HG02642 (cell line): Measurements from ENCODE around the gene RMRP.
A peak's percentile ranks its signal among the peaks of the same experiment; 100 is the strongest.
"Not testable (repeated sequence)": the region's sequence is repeated elsewhere in the genome, so short reads cannot be mapped to it uniquely, and the experiment has no call there.

Experiments
- ATAC-seq: cut with Tn5 transposase; IDR thresholded peaks from one replicate; pipeline ENCODE4 v1.9.1; 2021; ENCODE audit warnings: mild to moderate bottlenecking; ENCODE audit not compliant: unreplicated experiment, poor library complexity

RMRP gene

GRCh38 chr9:35649431-35650340 lies 8.1 kb downstream of the RMRP start:
- no peak for ATAC-seq

DNA sequence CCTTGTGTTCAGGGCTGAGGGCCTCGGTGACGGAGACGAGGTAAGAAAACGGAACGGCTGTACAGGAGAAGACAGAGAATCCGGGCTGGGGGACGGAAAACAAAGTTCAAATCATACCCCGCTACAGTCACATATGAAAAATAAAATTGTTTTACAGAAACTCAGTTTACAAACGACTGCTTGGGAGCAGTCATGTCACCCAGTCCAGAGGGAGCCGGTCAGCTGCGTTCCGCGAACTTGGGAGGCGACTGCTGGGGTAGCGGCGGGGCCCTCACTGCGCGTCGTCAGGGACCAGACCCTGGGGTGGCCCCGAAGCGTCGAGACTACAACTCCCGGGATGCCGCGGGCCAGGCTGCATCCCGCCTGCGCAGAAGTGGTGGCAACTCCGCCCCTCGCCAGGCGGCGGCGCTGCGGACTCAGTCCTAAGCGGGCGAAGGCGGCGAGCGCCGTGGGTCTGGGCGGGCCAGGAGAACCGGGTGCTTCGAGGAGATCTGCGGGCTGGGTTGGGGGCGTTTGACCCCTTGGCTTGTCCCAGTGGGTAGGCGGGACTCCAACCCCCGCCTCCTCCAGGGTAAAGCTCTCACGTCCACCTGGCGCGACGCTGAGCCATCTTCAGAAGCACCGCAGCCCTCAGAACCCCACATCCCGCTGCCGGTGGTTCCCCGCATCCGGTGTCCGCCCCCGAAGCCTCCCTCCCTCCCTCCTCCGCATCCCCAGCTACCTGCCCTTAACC lies 11.1 kb downstream of the RMRP start:
- ATAC-seq: peak; percentile 88

- no peak for ATAC-seq
Measured at GRCh38 chr9:35646153-35646532, 11.7 kb downstream of the RMRP start.

GRCh38 chr9:35645736-35646135 lies 12.1 kb downstream of the RMRP start:
- not testable (repeated sequence) for ATAC-seq

- ATAC-seq: no peak
Measured at GRCh38 chr9:35643046-35643445, 14.8 kb downstream of the RMRP start.

DNA sequence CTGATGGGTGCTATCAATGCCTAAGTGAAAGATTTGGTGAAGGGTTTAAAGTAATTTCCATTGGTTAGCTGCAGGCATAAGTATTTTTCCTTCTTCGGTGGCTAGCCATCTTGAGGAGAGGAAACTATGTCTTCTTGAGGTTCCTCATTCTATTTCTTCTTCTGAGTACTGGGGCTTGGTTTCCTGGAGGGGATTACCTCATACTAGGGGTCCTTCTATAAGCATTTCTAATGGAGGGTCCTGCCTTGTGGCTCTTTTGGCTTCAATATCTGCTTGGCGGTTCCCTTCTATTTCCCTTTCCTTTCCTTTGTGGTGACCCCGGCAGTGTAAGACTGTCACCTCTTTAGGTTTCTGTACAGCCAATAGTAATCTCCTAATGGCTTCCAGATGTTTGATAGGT lies 16.3 kb downstream of the RMRP start:
- not testable (repeated sequence) for ATAC-seq

- not testable (repeated sequence) for ATAC-seq
Measured at GRCh38 chr9:35640431-35640830, 17.4 kb downstream of the RMRP start.

GRCh38 chr9:35639631-35640030 lies 18.2 kb downstream of the RMRP start:
- ATAC-seq: no peak

DNA sequence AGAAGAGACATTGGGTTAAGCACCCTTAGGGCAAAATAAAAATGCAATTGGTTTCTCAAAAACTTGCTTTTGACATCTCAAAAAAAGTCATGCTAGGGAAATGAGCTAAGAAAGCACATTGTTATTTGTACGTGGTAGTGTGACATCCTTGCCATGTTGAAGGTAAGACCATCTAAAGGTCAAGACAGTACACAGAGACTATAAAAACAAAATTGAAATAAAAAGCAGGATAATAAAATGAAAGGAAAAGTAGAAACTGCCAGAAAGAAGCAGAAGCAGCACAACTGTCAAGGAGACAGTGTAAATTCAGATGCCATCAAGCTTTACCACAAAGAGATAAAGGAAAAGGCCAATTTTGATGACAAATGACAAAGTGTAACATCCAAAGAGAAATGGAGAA lies 18.6 kb downstream of the RMRP start:
- ATAC-seq: not testable (repeated sequence)

DNA sequence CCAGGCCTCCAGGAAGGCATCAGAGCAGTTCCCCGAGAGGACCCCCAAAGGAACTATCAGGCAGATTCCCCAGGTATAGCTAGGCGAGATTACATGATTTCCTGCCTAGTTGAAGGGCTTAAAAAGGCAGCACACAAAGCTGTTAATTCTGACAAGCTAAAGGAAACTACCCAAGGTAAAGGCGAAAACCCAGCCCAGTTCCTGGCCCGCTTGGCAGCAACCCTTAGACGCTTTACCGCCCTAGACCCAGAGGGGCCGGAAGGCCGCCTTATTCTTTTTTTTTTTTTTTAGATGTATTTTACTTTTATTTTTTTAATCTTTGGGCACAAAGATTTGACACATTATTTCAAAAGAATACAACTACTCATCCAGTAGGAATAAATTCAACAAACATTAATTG lies 19.1 kb downstream of the RMRP start:
- ATAC-seq: not testable (repeated sequence)

DNA sequence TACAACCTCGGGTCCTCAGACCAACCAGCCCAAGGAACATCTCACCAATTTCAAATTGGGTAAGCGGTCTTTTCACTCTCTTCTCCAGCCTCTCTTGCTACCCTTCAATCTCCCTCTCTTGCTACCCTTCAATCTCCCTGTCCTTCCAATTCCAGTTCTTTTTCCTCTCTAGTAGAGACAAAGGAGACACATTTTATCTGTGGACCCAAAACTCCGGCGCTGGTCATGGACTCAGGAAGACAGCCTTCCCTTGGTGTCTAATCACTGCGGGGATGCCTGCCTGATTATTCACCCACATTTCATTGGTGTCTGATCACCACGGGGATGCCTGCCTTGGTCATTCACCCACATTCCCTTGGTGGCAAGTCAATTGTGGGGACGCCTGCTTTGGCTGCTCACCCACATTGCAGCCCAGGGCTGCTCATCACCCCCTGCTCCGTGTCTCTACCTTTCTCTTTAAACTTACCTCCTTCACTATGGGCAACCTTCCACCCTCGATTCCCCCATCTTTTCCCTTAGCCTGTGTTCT lies 20.3 kb downstream of the RMRP start:
- not testable (repeated sequence) for ATAC-seq

GRCh38 chr9:35636877-35637246 lies 21.0 kb downstream of the RMRP start:
- ATAC-seq: not testable (repeated sequence)

DNA sequence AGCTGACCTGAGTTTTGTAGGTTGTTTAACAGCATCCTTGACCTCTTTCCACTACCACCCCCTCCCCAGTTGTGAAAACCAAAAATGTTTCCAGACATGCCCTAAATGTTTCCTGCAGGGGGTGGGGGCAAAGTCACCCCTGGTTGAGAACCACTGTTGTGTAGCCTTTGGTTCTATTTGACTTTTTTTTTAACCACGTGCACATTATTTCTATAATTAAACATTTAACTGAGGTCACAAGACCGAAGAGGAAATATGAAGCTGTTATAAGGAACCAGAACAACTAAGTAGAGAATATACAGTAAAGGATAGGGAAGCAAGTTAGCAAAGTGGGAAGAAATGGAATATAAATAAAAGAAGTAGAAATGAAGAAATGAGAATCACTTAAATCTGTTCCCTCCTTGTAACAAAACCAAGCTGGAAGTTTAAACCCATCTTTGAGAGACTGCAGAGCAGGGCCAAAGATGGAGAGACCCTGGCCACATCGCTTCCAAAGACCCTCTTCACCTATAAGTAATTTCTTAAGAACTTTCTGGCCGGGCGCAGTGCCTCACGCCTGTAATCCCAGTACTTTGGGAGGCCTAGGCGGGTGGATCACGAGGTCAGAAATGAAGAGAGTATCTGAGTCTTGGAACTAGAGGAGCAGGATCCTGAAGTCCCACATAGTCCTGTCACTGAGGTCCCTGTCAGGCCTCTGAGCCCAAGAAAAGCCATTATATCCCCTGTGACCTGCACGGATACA lies 21.5 kb downstream of the RMRP start:
- no peak for ATAC-seq

DNA sequence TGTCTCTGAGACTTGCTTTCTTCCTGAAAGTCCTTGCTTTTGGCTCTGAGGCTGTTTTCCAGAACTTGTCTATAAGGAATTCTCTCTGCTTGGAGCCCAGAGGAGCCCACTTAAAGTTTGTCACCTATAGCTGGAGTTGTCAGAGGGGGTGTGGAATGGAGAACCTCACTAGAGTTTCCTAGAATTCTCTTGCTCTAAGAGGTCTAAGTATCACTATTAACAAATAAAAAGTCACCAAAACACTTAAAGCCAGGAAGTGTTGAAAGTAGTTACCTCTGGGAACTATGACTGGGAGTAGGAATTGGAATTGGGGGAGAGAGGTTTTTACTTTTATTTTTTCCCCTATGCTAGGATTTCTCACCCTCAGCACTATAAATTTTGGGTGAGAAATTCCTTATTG lies 22.1 kb downstream of the RMRP start:
- ATAC-seq: no peak

GRCh38 chr9:35629597-35629996 lies 28.2 kb downstream of the RMRP start:
- ATAC-seq: no peak

- ATAC-seq: no peak
Measured at GRCh38 chr9:35628389-35628991, 29.3 kb downstream of the RMRP start.

DNA sequence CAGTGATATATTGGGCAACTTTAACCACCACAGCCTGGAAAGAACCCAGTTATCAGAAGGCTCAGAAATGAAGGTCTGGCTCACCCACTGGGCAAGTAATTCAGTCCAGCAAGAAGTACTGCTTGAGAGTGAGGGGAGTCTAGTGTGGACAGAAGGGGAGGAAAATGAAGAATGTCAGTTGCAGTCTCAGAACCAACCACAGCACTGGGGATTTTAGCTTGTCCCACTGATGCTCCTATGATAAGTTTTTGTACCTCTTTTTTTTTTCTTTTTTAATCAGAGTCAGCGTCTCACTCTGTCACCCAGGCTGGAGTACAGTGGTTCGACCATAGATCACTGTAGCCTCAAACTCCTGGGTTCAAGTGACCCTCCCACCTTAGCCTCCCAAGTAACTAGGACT lies 30.2 kb downstream of the RMRP start:
- ATAC-seq: no peak

DNA sequence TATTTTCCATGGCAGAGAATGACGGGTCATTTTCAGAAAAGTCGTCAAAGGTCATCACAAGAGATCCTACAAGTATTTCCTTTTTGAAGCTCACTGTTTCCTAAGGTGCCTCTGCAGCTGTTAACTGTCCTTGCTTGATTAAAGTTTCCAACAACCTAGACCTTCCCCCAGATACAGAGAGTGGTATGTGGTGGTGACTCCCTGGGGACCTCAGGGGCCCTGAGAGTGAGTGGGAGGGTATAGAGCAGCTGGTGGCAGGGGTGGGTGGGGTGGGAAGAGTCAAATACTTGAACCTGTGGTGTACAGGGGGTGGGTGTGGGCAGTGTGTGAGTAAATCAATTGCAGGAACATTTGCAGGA lies 38.0 kb downstream of the RMRP start:
- ATAC-seq: peak; percentile 61

- peak; percentile 44 for ATAC-seq
Measured at GRCh38 chr9:35618854-35619799, 38.7 kb downstream of the RMRP start.
